HG03139 (cell line): ENCODE data around the gene EPS8.

Experiments
- ATAC-seq: cut with Tn5 transposase; IDR thresholded peaks from one replicate; pipeline ENCODE4 v1.9.1; 2021; ENCODE audit not compliant: unreplicated experiment

EPS8 gene

DNA sequence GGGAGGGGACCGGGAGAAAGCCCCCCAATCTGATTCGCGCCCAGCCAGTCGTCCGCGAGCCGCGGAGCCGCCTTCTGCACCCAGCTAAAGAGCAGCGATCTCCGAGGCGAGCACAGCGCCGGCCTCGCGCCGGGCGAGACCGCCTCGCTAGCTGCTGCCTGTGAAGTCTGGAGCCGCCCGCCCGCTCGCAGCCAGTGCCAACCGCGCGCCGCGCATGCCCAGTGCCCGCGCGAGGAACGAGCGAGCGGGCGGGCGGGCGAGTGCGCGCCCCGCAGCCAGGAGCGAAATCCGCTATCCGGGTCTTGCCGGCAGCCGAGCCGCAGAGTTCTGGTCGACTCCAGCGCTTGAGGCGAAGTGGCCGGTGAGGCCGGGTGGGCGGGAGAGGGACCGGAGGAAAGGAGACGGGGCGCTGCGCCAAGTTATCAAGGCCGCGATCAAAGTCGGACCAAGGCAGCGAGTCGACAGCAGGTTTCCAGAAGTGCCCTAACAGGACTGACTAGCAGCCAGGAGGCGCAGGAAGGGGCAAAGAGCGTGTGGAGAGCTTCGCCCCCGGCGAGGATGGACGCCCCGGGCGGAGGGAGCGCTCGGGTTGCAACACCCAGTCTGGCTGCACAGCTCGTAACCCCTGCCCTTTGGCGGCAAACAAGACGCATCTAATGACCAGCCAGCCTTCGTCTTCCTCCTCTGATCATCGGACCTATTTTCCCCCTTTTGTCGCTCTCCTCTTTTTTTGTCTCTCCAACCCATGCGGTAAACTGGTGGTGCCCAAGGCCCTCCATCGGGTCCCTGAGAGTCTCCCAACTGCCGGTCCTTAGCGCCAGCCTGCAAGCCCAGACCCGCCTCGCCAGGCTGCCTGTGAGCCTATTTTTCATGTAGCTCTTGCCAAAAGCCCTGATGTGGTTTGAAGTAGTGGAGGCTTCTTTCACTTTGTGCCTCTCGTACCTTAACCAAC, at the start of gene EPS8:
Gene EPS8 (minus strand): TSS at position 169 of the 952 bp plus-strand sequence. CDS start 106,437 bp downstream, outside the sequence.
- ATAC-seq = peak; percentile 87

DNA sequence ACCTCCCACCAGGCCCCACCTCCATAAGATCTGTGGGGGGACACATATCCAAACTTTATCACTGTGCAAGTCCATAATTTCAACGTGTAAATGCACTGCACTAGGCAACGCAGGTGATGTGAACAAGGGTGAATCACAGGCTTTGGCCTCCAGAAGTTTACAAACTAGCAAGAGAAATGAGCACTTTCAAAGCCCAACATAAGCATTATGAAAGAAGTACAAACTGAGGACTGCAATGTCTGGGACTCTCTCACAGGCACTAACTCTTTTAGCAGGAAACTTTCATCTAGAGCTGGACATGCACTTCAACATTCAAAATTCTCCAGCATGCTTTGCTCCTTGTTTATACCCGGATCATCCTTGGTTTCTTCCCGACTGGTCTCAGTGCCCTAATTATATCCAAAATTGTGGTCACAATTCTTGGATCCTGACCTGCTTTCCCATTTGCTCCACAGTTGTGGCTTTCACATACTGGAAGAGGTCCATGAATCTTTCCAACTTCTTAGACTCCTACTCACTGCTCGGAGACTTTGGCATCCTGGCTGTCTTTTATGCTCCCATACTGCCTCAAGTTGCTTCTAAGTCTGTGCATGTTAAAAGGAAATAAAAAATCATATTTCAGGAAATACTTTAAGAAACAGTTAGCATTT, 48.1 kb upstream of the EPS8 start:
- ATAC-seq = no peak

DNA sequence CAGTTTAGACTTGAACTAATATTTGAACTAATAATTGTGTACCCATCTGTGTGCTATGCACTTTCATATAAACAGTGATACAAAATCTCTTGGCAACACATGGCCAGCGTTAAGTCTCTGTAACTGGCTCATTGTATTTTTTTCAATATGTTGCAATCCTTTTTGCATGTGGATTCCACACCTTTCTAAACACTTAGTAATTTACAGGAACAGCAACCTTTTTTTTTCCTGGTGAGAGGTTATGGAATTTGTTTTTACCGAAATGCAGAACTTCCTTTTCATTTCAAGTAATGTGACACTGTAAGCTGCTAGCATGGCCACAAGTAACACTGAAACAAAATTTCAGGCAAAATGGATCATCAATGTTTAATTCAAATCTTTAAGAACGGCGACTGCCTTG, 45.4 kb upstream of the EPS8 start:
- no peak for ATAC-seq

GRCh38 chr12:15831315-15831978, 42.3 kb upstream of the EPS8 start:
- no peak for ATAC-seq

DNA sequence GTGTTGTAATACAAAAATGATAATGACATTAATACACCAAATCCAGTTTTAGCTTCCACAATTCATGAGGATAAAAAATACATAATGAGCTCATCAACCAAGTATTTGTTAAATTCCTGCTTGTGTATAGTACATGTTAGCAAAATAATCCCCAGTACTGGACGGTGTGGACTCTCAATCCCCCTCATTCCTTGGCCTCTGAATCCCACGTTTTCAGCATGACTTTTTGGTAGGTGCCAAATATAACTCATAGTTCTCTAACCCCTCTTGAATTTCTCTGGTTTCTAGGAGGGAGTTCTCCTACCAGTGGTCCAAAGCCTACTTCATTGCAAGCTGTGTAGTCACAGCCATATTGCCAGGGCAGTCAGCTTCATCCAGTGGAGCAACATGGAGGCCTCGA, 41.4 kb upstream of the EPS8 start:
- no peak for ATAC-seq

GRCh38 chr12:15829949-15830348, 40.8 kb upstream of the EPS8 start:
- no peak for ATAC-seq

GRCh38 chr12:15829255-15829654, 40.1 kb upstream of the EPS8 start:
- ATAC-seq = no peak

GRCh38 chr12:15827136-15827535, 37.9 kb upstream of the EPS8 start:
- ATAC-seq = no peak

GRCh38 chr12:15824516-15824915, 35.3 kb upstream of the EPS8 start:
- ATAC-seq = no peak

- ATAC-seq = no peak
These were observed 34.4 kb upstream of the EPS8 start for GRCh38 chr12:15823360-15824128.

- ATAC-seq = no peak
These were observed 30.7 kb upstream of the EPS8 start for GRCh38 chr12:15819644-15820437.

GRCh38 chr12:15818418-15818817, 29.2 kb upstream of the EPS8 start:
- ATAC-seq = no peak

DNA sequence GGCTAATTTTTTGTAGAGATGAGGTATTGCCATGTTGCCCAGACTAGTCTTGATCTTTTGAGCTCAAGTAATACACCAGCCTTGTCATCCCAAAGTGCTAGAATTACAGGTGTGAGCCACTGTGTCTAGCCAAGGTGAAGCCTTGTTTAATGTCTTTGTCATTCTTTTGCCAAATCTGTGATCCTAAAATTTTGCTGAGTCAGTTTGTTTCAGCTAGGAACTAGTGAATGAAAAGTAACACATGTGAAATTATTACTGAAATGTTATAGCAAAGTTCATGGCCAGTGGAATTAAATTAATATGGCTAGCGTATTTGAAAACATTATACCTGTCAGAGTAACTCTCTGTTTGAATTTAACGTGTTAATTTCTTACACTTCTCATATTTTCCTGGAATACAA, 26.5 kb upstream of the EPS8 start:
- no peak for ATAC-seq

DNA sequence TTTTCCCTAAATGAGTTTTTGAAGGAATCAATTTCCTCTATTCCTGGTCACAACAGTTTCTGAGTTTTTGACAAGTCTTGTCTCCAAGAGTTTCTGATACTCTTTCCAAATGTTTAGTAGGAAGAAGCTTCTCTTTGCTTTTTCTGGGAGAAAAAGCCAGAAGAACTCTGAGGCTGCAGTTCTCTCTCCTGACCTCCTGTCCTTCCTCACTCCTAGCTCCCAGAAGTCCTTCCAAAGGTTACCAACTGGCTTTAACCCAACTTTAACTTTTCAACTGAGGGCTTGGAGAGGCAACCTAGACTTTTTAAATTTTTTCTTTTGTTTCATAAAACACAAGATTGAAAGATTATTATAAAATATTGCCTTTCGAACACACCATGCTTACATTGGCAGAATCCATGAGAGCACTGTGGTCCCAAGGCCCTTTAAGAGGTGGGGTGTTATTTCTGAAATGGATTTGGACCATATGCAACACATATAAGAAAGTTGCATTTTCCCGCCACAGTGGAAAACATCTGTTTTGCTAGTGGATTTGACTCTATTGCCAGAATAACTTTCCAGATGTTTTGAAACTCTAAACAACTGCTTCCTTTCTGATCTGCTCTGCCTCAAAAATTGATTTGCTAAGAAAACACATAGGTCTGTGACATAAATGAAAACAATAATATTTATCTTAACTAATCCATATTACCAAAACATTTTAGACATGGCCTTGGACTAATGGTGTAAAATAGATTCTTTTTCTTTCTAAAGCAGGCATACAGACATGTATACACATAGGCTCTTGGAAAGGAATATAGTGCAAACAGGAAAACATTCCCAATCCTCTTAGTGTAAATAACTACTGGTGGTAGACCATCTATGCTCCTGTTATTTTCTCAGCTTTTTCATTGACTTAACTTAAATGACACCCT, 22.3 kb upstream of the EPS8 start:
- ATAC-seq = no peak

DNA sequence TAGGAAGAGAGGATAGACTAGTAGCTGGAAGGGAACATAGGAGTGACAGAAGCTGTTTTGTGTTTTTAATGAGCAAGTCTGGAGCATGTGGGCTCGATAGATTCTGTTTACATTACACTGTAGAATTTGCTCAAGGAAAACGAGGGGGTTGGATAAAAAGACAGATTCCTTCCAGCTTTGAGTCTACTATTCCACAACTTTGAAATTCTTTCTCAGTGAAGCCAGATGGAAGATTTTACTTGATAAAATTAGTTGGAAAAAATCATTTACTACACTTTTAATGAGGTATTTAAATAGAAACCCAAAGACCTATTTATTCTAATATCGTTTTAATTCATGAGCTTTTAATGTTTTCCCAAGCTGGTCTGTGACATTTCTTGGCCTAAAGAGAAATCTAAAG, 19.5 kb upstream of the EPS8 start:
- no peak for ATAC-seq

- no peak for ATAC-seq
These were observed 19.1 kb upstream of the EPS8 start for GRCh38 chr12:15808250-15808649.

DNA sequence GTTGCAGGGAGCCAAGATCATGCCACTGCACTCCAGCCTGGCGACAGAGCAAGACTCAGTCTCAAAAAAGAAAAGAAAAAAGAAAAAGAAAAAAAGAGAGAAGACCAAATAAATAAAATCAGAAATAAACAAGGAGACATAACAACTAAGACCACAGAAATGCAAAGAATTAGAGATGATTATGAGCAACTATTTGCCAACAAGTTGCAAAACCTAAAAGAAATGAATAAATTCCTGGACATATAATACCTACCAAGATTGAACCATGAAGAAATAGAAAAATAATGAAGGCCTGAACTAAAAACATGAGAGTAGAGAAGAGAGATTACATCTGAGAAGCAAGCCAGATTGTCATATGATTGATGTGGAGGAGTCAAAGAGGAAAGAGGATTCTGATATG, 17.6 kb upstream of the EPS8 start:
- ATAC-seq = no peak

- ATAC-seq = no peak
These were observed 12.9 kb upstream of the EPS8 start for GRCh38 chr12:15801770-15802744.
